ENCODE results near the gene ZBTB6.
"Not testable (repeated sequence)": the region's sequence is repeated elsewhere in the genome, so short reads cannot be mapped to it uniquely, and the experiment has no call there.

ZBTB6 gene

DNA sequence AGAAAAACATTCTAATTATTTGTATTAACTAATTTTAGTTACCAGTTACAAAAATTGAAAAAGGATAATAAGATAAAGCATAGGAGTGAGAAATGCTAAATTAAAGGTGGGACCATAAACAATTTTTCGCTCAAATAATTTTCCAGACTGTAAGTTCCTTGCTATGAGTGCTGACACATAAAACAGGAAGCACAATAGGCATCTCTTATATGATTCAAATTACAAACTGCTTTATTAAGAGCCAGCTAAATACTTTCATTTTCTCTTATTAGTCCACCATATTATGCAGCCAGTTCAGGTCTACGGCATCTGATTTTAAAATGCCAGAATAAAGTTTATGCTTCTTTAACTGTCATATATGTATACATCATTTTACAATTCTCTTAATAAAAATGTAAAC is 12.3 kb downstream of the ZBTB6 start:
- peaks cover 19% of the 10 kb centered on the region for H3K36me3 Mint-ChIP-seq
- H3K4me1 Mint-ChIP-seq: peaks cover 48% of the 10 kb centered on the region
- CTCF ChIA-PET: no interaction called here

GRCh38 chr9:122897969-122898368 is 15.2 kb downstream of the ZBTB6 start:
- Mint-ChIP-seq H3K9me3 (no peaks in the 10 kb centered on the region), H3K36me3 (peaks cover 25% of the 10 kb centered on the region), H3K27me3 (no peaks in the 10 kb centered on the region), H3K4me1 (peaks cover 41% of the 10 kb centered on the region), H3K27ac (no peak overlapping the region), H3K4me3 (no peak overlapping the region)
- CTCF ChIA-PET: interaction anchor here (1.6 kb wide), 1 partner anchor 12 kb away, joined by 4 read pairs; no protein-coding TSS in a partner anchor
- no peak for DNase-seq

More for the DNA sequence above, 12.3 kb downstream of the ZBTB6 start:
- H3K9me3 Mint-ChIP-seq: no peaks in the 10 kb centered on the region
- H3K27ac Mint-ChIP-seq: peak overlapping the region; percentile 17
- DNase-seq: no peak
- H3K4me3 Mint-ChIP-seq: peak overlapping the region; percentile 52
- peaks cover 4% of the 10 kb centered on the region for H3K27me3 Mint-ChIP-seq

GRCh38 chr9:122888480-122888879 is 24.6 kb downstream of the ZBTB6 start:
- no peaks in the 10 kb centered on the region for H3K9me3 Mint-ChIP-seq
- H3K36me3 Mint-ChIP-seq: peaks cover 36% of the 10 kb centered on the region

GRCh38 chr9:122883125-122883524 is 30.0 kb downstream of the ZBTB6 start:
- H3K27me3 Mint-ChIP-seq: no peaks in the 10 kb centered on the region
- H3K4me1 Mint-ChIP-seq: no peaks in the 10 kb centered on the region
- CTCF ChIA-PET: interaction anchor here (1.2 kb wide), 1 partner anchor 9 kb away, joined by 3 read pairs; no protein-coding TSS in a partner anchor
- no peak overlapping the region for H3K27ac Mint-ChIP-seq
- peaks cover 35% of the 10 kb centered on the region for H3K36me3 Mint-ChIP-seq
- no peaks in the 10 kb centered on the region for H3K9me3 Mint-ChIP-seq
- no peak overlapping the region for H3K4me3 Mint-ChIP-seq
- no peak for DNase-seq

More at GRCh38 chr9:122888480-122888879, 24.6 kb downstream of the ZBTB6 start:
- H3K27ac Mint-ChIP-seq: no peak overlapping the region
- H3K4me1 Mint-ChIP-seq: no peaks in the 10 kb centered on the region
- CTCF ChIA-PET: no interaction called here
- no peak overlapping the region for H3K4me3 Mint-ChIP-seq
- no peak for DNase-seq
- H3K27me3 Mint-ChIP-seq: no peaks in the 10 kb centered on the region

DNA sequence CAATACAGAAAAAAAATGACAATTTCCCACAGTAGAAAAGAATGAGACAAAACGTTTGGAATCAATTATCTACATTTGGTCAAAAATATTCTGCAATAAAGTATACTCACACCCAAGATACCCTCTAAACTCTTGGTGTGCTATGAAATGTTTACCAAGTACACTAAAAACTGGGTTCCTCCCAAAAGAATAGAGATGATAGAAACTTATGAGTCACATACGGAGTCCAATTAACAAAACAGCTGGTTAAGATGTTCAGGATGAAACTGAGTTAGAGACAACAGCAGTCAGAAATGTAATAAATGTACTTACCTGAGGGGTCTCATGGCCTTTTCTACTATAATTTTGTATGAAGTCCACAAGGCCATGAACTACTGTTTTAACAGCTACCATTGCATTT is 33.7 kb downstream of the ZBTB6 start:
- H3K4me1 Mint-ChIP-seq: no peaks in the 10 kb centered on the region
- CTCF ChIA-PET: interaction anchor here (1.1 kb wide), 1 partner anchor 44 kb away, joined by 3 read pairs; no protein-coding TSS in a partner anchor
- peaks cover 57% of the 10 kb centered on the region for H3K36me3 Mint-ChIP-seq
- no peak overlapping the region for H3K4me3 Mint-ChIP-seq
- no peaks in the 10 kb centered on the region for H3K9me3 Mint-ChIP-seq
- no peaks in the 10 kb centered on the region for H3K27me3 Mint-ChIP-seq
- no peak overlapping the region for H3K27ac Mint-ChIP-seq
- no peak for DNase-seq

DNA sequence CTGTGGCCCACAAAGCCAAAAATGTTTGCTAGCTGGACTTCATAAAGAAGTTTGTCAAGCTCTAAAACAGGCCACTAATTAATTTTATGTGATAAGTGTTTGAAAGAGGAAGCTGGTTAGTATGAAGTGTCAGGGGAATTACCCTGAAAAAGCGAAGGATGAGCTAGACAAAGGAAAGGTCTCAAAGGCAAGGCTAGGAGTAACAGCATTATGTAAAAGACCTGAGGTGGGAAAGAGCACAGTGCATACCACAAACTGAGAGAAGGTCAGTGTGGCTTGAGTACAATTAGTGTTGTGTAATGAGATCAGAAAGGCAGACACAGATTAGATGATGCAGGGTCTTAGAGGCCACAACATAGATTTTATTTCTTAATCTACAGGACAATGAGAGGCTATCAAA is 37.6 kb downstream of the ZBTB6 start:
- H3K9me3 Mint-ChIP-seq: no peaks in the 10 kb centered on the region
- H3K27ac Mint-ChIP-seq: no peak overlapping the region
- no peaks in the 10 kb centered on the region for H3K4me1 Mint-ChIP-seq
- peaks cover 56% of the 10 kb centered on the region for H3K36me3 Mint-ChIP-seq
- CTCF ChIA-PET: interaction anchor here (1.5 kb wide), 1 partner anchor 40 kb away, joined by 6 read pairs; no protein-coding TSS in a partner anchor
- no peak overlapping the region for H3K4me3 Mint-ChIP-seq
- DNase-seq: no peak
- no peaks in the 10 kb centered on the region for H3K27me3 Mint-ChIP-seq

- H3K4me1 Mint-ChIP-seq, H3K4me3 Mint-ChIP-seq, H3K27ac Mint-ChIP-seq, H3K9me3 Mint-ChIP-seq, H3K27me3 Mint-ChIP-seq, CTCF ChIA-PET, DNase-seq: not testable (repeated sequence)
- peaks cover 42% of the 10 kb centered on the region for H3K36me3 Mint-ChIP-seq
Measured at GRCh38 chr9:122867276-122867675, 45.8 kb downstream of the ZBTB6 start.

- no peak overlapping the region for H3K27ac Mint-ChIP-seq
- DNase-seq: no peak
- peaks cover 41% of the 10 kb centered on the region for H3K36me3 Mint-ChIP-seq
- no peaks in the 10 kb centered on the region for H3K27me3 Mint-ChIP-seq
- no peak overlapping the region for H3K4me3 Mint-ChIP-seq
- CTCF ChIA-PET: no interaction called here
- no peaks in the 10 kb centered on the region for H3K4me1 Mint-ChIP-seq
- H3K9me3 Mint-ChIP-seq: no peaks in the 10 kb centered on the region
Measured at GRCh38 chr9:122866079-122866478, 47.0 kb downstream of the ZBTB6 start.

GRCh38 chr9:122865300-122865699 is 47.8 kb downstream of the ZBTB6 start:
- no peak overlapping the region for H3K27ac Mint-ChIP-seq

DNA sequence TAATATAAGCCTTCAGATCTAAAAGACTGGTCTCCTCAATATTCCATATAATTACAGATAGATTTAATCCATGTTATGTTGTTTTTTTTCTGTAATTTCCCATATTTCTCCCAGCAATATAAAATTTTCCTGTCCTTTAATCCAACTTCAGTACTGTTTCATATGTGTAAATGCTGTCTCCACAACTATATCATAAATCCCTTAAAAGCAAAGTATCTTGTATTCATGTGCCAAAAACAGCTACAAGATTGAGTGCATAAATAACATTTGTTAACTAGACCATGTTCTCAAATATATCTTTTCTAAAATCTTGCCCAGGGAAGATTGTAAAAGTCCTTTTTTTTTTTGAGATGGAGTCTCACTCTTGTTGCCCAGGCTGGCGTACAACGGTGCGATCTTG is 49.7 kb downstream of the ZBTB6 start:
- no peak overlapping the region for H3K4me3 Mint-ChIP-seq
- DNase-seq: no peak
- H3K4me1 Mint-ChIP-seq: peaks cover 3% of the 10 kb centered on the region
- H3K36me3 Mint-ChIP-seq: peaks cover 40% of the 10 kb centered on the region
- no peaks in the 10 kb centered on the region for H3K9me3 Mint-ChIP-seq
- no peak overlapping the region for H3K27ac Mint-ChIP-seq
- H3K27me3 Mint-ChIP-seq: no peaks in the 10 kb centered on the region
- CTCF ChIA-PET: no interaction called here

More at GRCh38 chr9:122865300-122865699, 47.8 kb downstream of the ZBTB6 start:
- Mint-ChIP-seq H3K4me3 (no peak overlapping the region), H3K36me3 (peaks cover 35% of the 10 kb centered on the region), H3K27me3 (no peaks in the 10 kb centered on the region), H3K9me3 (no peaks in the 10 kb centered on the region), H3K4me1 (no peaks in the 10 kb centered on the region)
- CTCF ChIA-PET: no interaction called here
- DNase-seq: no peak

GRCh38 chr9:122860319-122861142 is 52.6 kb downstream of the ZBTB6 start:
- Mint-ChIP-seq H3K9me3 (no peaks in the 10 kb centered on the region), H3K27ac (no peak overlapping the region), H3K4me3 (no peak overlapping the region), H3K4me1 (peaks cover 3% of the 10 kb centered on the region), H3K36me3 (peaks cover 53% of the 10 kb centered on the region), H3K27me3 (no peaks in the 10 kb centered on the region)
- DNase-seq: no peak
- CTCF ChIA-PET: interaction anchor here (1.1 kb wide), 1 partner anchor 25 kb away, joined by 3 read pairs; no protein-coding TSS in a partner anchor
